Breast epithelium (tissue), 4 donors: ENCODE results near the gene FAF1. TPM values are rescaled to one million over a fixed set of nuclear protein-coding genes. Genes with fewer than 3 reads are reported as not detected.
"Not testable (repeated sequence)": the region's sequence is repeated elsewhere in the genome, so short reads cannot be mapped to it uniquely, and the experiment has no call there.

Source experiments
- DNase-seq, 2 donors: peaks; one replicate each; pipeline ENCODE4 v3.0.0-alpha.2; 2019; ENCODE audit warnings: low spot score in 2 of 2
- H3K27ac ChIP-seq, 2 donors: fragments of 200-600 bp; sonication (generic) in 1 of 2; one replicate each; pipeline ENCODE4 v1.5.1; 2016 to 2019; ENCODE audit warnings: mild to moderate bottlenecking in 1 of 2
- H3K27me3 ChIP-seq, 2 donors: fragments of 200-600 bp; sonication (generic) in 1 of 2; one replicate each; pipeline versions ENCODE4 v1.5.1 to v1.6.0; 2017 to 2019; ENCODE audit warnings: control low read depth in 1 of 2, mild to moderate bottlenecking in 1 of 2
- H3K36me3 ChIP-seq: fragments of 200-600 bp; one replicate; pipeline ENCODE4 v1.5.1; 2019
- H3K4me1 ChIP-seq, 2 donors: fragments of 200-600 bp; sonication (generic); one replicate each; pipeline ENCODE4 v1.5.1; 2016 to 2019; ENCODE audit warnings: control low read depth in 1 of 2
- H3K4me3 ChIP-seq, 3 donors: fragments of 200-600 bp; sonication (generic); 1 replicate in 2 of 3; 2 replicates in 1 of 3; pipeline ENCODE4 v1.5.1; 2016 to 2019; ENCODE audit warnings: mild to moderate bottlenecking in 3 of 3, moderate library complexity in 2 of 3
- H3K9me3 ChIP-seq, 2 donors: fragments of 200-600 bp; sonication (generic) in 1 of 2; one replicate each; pipeline ENCODE4 v1.5.1; 2016 to 2019; ENCODE audit warnings: control low read depth in 1 of 2
- CTCF ChIP-seq, 3 donors: fragments of 450-650 bp; IDR thresholded peaks; one replicate each; pipeline ENCODE4 v1.5.1; 2016 to 2017; ENCODE audit warnings: antibody characterized with exemption in 3 of 3, mild to moderate bottlenecking in 3 of 3, moderate library complexity in 3 of 3
- POLR2A ChIP-seq: fragments of 450-650 bp; IDR thresholded peaks from one replicate; pipeline ENCODE4 v1.6.1; 2016; ENCODE audit warnings: antibody characterized with exemption, mild to moderate bottlenecking, moderate library complexity
- POLR2AphosphoS5 ChIP-seq, 3 donors: sonication (generic); formaldehyde crosslinking; IDR thresholded peaks; one replicate each; pipeline ENCODE4 v1.6.1; 2017; ENCODE audit warnings: antibody characterized with exemption in 3 of 3
- intact Hi-C: fragments of 100-400 bp; cut with DNase I; formaldehyde crosslinking; loops from one replicate; pipeline ENCODE4 v1.15.1; 2023; ENCODE audit warnings: low total_unique reads
- total RNA-seq, 3 donors: library from RNA; depleted of rRNA; stranded (reverse); fragments of >200 nt; gene quantifications; one replicate each; pipeline ENCODE4 v1.1.0, GENCODE V29; 2016

FAF1 gene
- total RNA-seq, 3 donors from 2014 or later: 34.9 to 58.2 (median 42.0) TPM

- H3K4me3 ChIP-seq: no peak overlapping the region
Measured at GRCh38 chr1:50538476-50538875, 421.6 kb downstream of the FAF1 start.

GRCh38 chr1:50531601-50532000 lies 428.5 kb downstream of the FAF1 start:
- Histone ChIP-seq H3K27ac (no peak overlapping the region), H3K4me3 (no peak overlapping the region), H3K4me1 (no peaks in the 10 kb centered on the region), H3K9me3 (no peaks in the 10 kb centered on the region), H3K27me3 (no peaks in the 10 kb centered on the region), H3K36me3 (no peaks in the 10 kb centered on the region)
- no peak for DNase-seq
- TF ChIP-seq POLR2AphosphoS5 (IDR thresholded peaks at IDR 0.05) (no peak), CTCF (IDR thresholded peaks at IDR 0.05) (no peak), POLR2A (no peak)
- intact Hi-C loops: no loop called here

More at GRCh38 chr1:50538476-50538875, 421.6 kb downstream of the FAF1 start:
- no peak overlapping the region for H3K27ac ChIP-seq
- TF ChIP-seq POLR2A: no peak
- no peak for TF ChIP-seq CTCF (IDR thresholded peaks at IDR 0.05)
- TF ChIP-seq POLR2AphosphoS5 (IDR thresholded peaks at IDR 0.05): no peak
- no peaks in the 10 kb centered on the region for H3K9me3 ChIP-seq
- no peaks in the 10 kb centered on the region for H3K27me3 ChIP-seq
- H3K4me1 ChIP-seq: no peaks in the 10 kb centered on the region
- H3K36me3 ChIP-seq: peaks cover 7% of the 10 kb centered on the region
- no peak for DNase-seq
- intact Hi-C loops: no loop called here

- TF ChIP-seq POLR2A (no peak), POLR2AphosphoS5 (IDR thresholded peaks at IDR 0.05) (no peak), CTCF (IDR thresholded peaks at IDR 0.05) (no peak)
- Histone ChIP-seq H3K4me1 (no peaks in the 10 kb centered on the region), H3K27me3 (no peaks in the 10 kb centered on the region), H3K9me3 (no peaks in the 10 kb centered on the region), H3K27ac (no peak overlapping the region), H3K4me3 (no peak overlapping the region), H3K36me3 (no peaks in the 10 kb centered on the region)
- no peak for DNase-seq
- intact Hi-C loops: no loop called here
Measured at GRCh38 chr1:50531027-50531426, 429.0 kb downstream of the FAF1 start.

- Histone ChIP-seq H3K4me3 (no peak overlapping the region), H3K27me3 (no peaks in the 10 kb centered on the region), H3K9me3 (no peaks in the 10 kb centered on the region), H3K27ac (no peak overlapping the region), H3K36me3 (no peaks in the 10 kb centered on the region), H3K4me1 (no peaks in the 10 kb centered on the region)
- no peak for DNase-seq
- TF ChIP-seq POLR2AphosphoS5 (IDR thresholded peaks at IDR 0.05): no peak
- TF ChIP-seq POLR2A: no peak
- no peak for TF ChIP-seq CTCF (IDR thresholded peaks at IDR 0.05)
- intact Hi-C loops: no loop called here
Measured at GRCh38 chr1:50529510-50529909, 430.6 kb downstream of the FAF1 start.

- H3K4me1 ChIP-seq, H3K27ac ChIP-seq, H3K4me3 ChIP-seq, intact Hi-C loops, H3K9me3 ChIP-seq, H3K27me3 ChIP-seq, H3K36me3 ChIP-seq, DNase-seq: not testable (repeated sequence)
Measured at GRCh38 chr1:50527987-50528320, 432.1 kb downstream of the FAF1 start.
